ENCODE results near the gene TMEM39A.

Gene TMEM39A

GRCh38 chr3:119405315-119405714, 58.1 kb downstream of the TMEM39A start:
- no peak for TF ChIP-seq CTCF (conservative IDR thresholded peaks at IDR 0.05; ENCODE audit: control insufficient read depth, insufficient read depth, low read depth, low read length)
- no peak for DNase-seq (ENCODE audit: low read depth)

GRCh38 chr3:119403201-119403600, 60.2 kb downstream of the TMEM39A start:
- no peak for DNase-seq (ENCODE audit: low read depth)
- TF ChIP-seq CTCF (conservative IDR thresholded peaks at IDR 0.05; ENCODE audit: control insufficient read depth, insufficient read depth, low read depth, low read length), result no peak
- no peak overlapping the region for H3K4me3 ChIP-seq (ENCODE audit: control insufficient read depth, low read depth, low read length)

More at GRCh38 chr3:119405315-119405714, 58.1 kb downstream of the TMEM39A start:
- no peak overlapping the region for H3K4me3 ChIP-seq (ENCODE audit: control insufficient read depth, low read depth, low read length)

GRCh38 chr3:119402791-119403190, 60.6 kb downstream of the TMEM39A start:
- H3K4me3 ChIP-seq (ENCODE audit: control insufficient read depth, low read depth, low read length), result no peak overlapping the region
- DNase-seq (ENCODE audit: low read depth), result no peak
- TF ChIP-seq CTCF (conservative IDR thresholded peaks at IDR 0.05; ENCODE audit: control insufficient read depth, insufficient read depth, low read depth, low read length), result no peak

- H3K4me3 ChIP-seq (ENCODE audit: control insufficient read depth, low read depth, low read length), result no peak overlapping the region
- no peak for TF ChIP-seq CTCF (conservative IDR thresholded peaks at IDR 0.05; ENCODE audit: control insufficient read depth, insufficient read depth, low read depth, low read length)
- DNase-seq (ENCODE audit: low read depth), result no peak
Observed at GRCh38 chr3:119401503-119402440, 61.6 kb downstream of the TMEM39A start.

GRCh38 chr3:119401069-119401468, 62.3 kb downstream of the TMEM39A start:
- TF ChIP-seq CTCF (conservative IDR thresholded peaks at IDR 0.05; ENCODE audit: control insufficient read depth, insufficient read depth, low read depth, low read length), result no peak
- H3K4me3 ChIP-seq (ENCODE audit: control insufficient read depth, low read depth, low read length), result no peak overlapping the region
- DNase-seq (ENCODE audit: low read depth), result no peak

GRCh38 chr3:119400466-119400865, 62.9 kb downstream of the TMEM39A start:
- no peak for DNase-seq (ENCODE audit: low read depth)
- H3K4me3 ChIP-seq (ENCODE audit: control insufficient read depth, low read depth, low read length), result no peak overlapping the region
- TF ChIP-seq CTCF (conservative IDR thresholded peaks at IDR 0.05; ENCODE audit: control insufficient read depth, insufficient read depth, low read depth, low read length), result no peak

Measured in fibroblast of mammary gland (primary cell).